KMS-11 (cell line): ENCODE measurements around the gene FBXO8.

Experiments
- H2AFZ ChIP-seq: fragments of 200-600 bp; sonication (generic); 2 replicates; pipeline ENCODE4 v1.6.1; 2016; ENCODE audit warnings: antibody characterized with exemption, mixed run types, low read depth
- H3K27ac ChIP-seq: fragments of 200-600 bp; sonication (generic); 2 replicates; pipeline ENCODE4 v1.6.1; 2016; ENCODE audit warnings: mild to moderate bottlenecking, mixed run types
- H3K27me3 ChIP-seq: fragments of 200-600 bp; sonication (generic); 2 replicates; pipeline ENCODE4 v1.6.1; 2017; ENCODE audit warnings: mild to moderate bottlenecking, low read depth, mixed run types, moderate library complexity; ENCODE audit not compliant: insufficient read depth
- H3K36me3 ChIP-seq: fragments of 200-600 bp; sonication (generic); 2 replicates; pipeline ENCODE4 v1.6.1; 2017; ENCODE audit warnings: mild to moderate bottlenecking, mixed run types; ENCODE audit not compliant: insufficient read depth
- H3K4me1 ChIP-seq: fragments of 200-600 bp; sonication (generic); 2 replicates; pipeline ENCODE4 v1.6.1; 2016; ENCODE audit warnings: mild to moderate bottlenecking, low read depth, mixed run types; ENCODE audit not compliant: poor library complexity, severe bottlenecking
- H3K4me2 ChIP-seq: fragments of 200-600 bp; sonication (generic); 2 replicates; pipeline ENCODE4 v1.7.0; 2016; ENCODE audit warnings: mild to moderate bottlenecking, mixed run types
- H3K4me3 ChIP-seq: fragments of 200-600 bp; sonication (generic); IDR thresholded peaks from 2 replicates; pipeline ENCODE4 v1.6.1; 2017; ENCODE audit warnings: low read depth, low read length, mixed read lengths; ENCODE audit not compliant: insufficient read depth
- H3K79me2 ChIP-seq: fragments of 200-600 bp; sonication (generic); 2 replicates; pipeline ENCODE4 v1.6.1; 2016; ENCODE audit warnings: low read depth, mixed run types; ENCODE audit not compliant: insufficient read depth
- H3K9ac ChIP-seq: fragments of 200-600 bp; sonication (generic); 2 replicates; pipeline ENCODE4 v1.6.1; 2016; ENCODE audit warnings: mild to moderate bottlenecking, mixed run types
- H4K20me1 ChIP-seq: fragments of 200-600 bp; sonication (generic); 2 replicates; pipeline ENCODE4 v1.6.1; 2016; ENCODE audit warnings: mild to moderate bottlenecking, mixed run types; ENCODE audit not compliant: insufficient read depth
- TF ChIP-seq, protein P1 (sequence below): fragments of 200-600 bp; sonication (generic); conservative IDR thresholded peaks from 2 replicates; pipeline ENCODE4 v1.6.1; 2017; ENCODE audit warnings: low read depth, mild to moderate bottlenecking, antibody characterized with exemption, low read length, moderate library complexity, mixed read lengths

The FBXO8 gene

DNA sequence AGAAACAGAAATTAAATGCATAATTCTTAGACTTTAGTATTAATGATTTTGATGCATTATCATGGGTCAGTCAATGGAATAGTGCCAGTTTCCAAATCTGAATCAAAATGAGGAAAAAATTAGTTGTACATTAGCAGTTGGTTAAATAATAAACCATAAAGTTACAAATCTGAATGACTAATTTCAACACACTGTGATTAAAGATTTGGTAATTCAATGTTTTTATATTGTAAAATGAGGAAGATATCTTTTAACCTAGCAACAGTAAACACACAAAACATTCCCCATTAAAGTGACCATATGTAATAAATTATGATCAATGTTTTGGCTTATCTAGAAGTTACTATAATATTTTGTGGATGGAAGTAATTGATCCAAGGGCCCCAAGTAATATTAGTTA is 1.6 kb downstream of the FBXO8 start:
- Histone ChIP-seq H3K4me3 (no peak overlapping the region), H3K4me1 (peaks cover 47% of the 10 kb centered on the region), H3K36me3 (no peaks in the 10 kb centered on the region), H4K20me1 (no peaks in the 10 kb centered on the region), H3K79me2 (peaks cover 55% of the 10 kb centered on the region), H3K9ac (no peak overlapping the region), H3K4me2 (peak overlapping the region; percentile 84), H3K27ac (peak overlapping the region; percentile 93; the same call in 1 of the 2 replicates), H3K27me3 (no peaks in the 10 kb centered on the region), H2AFZ (peak overlapping the region; percentile 98; the same call in 1 of the 2 replicates)
- TF ChIP-seq, protein P1, sequence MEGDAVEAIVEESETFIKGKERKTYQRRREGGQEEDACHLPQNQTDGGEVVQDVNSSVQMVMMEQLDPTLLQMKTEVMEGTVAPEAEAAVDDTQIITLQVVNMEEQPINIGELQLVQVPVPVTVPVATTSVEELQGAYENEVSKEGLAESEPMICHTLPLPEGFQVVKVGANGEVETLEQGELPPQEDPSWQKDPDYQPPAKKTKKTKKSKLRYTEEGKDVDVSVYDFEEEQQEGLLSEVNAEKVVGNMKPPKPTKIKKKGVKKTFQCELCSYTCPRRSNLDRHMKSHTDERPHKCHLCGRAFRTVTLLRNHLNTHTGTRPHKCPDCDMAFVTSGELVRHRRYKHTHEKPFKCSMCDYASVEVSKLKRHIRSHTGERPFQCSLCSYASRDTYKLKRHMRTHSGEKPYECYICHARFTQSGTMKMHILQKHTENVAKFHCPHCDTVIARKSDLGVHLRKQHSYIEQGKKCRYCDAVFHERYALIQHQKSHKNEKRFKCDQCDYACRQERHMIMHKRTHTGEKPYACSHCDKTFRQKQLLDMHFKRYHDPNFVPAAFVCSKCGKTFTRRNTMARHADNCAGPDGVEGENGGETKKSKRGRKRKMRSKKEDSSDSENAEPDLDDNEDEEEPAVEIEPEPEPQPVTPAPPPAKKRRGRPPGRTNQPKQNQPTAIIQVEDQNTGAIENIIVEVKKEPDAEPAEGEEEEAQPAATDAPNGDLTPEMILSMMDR = no peak

DNA sequence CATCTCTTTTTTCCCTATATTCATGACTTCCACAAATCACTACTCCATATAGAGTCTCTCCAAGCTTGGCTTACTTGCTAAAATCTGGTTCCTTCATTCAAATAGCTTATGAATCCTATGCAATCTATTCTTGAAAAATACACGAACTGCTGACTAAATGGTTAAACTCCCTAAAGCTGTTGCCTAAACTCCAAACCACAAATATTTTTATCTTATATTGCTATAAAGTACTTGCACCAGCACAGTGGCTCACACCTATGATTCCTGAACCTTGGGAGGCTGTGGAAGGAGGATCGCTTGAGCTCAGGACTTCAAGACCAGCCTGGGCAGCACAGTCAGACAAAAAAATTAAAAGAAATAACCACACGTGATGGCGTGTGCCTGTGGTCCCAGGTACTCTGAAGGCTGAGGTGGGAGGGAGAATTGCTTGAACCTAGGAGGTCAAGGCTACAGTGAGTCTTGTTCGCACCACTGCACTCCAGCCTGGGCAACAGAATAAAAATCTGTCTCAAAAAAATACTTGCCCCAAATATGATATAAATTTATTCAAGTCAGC is 2.2 kb downstream of the FBXO8 start:
- Histone ChIP-seq H3K36me3 (no peaks in the 10 kb centered on the region), H4K20me1 (no peaks in the 10 kb centered on the region), H3K27me3 (no peaks in the 10 kb centered on the region), H2AFZ (no peak overlapping the region), H3K27ac (no peak overlapping the region), H3K4me2 (no peak overlapping the region), H3K4me3 (no peak overlapping the region), H3K4me1 (peaks cover 47% of the 10 kb centered on the region), H3K9ac (no peak overlapping the region), H3K79me2 (peaks cover 48% of the 10 kb centered on the region)
- TF ChIP-seq, protein P1 = no peak

DNA sequence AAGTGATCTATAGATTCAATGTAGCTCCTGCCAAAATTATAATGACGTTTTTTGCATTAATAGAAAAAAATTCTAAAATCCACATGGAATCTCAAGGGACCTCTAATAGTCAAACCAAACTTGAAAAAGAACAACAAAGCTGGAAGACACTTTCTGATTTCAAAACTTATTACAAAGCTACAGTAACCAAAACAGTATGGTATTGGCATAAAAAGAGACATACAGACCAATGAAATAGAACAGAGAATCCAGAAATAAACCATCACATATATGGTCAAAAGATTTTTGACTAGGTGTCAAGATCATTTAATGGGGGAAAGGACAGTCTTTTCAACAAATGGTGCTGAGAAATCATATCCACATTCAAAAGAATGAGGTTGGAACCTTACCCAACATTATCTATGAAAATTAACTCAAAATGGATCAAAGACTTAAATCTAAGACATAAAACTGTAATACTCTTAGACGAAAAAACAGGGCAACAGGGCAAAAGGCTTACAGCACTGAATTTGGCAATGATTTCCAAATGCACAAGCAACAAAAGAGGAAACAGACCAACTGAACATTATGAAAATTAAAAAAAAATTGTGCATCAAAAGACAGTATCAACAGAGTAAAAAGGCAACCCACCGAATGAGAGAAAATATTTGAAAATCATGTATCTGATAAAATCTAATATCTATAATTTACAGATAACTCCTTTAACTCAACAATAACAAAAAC is 3.9 kb downstream of the FBXO8 start:
- Histone ChIP-seq H3K4me2 (no peak overlapping the region), H3K36me3 (no peaks in the 10 kb centered on the region), H2AFZ (no peak overlapping the region), H4K20me1 (no peaks in the 10 kb centered on the region), H3K4me1 (peaks cover 35% of the 10 kb centered on the region), H3K4me3 (no peak overlapping the region), H3K27ac (no peak overlapping the region), H3K9ac (no peak overlapping the region), H3K27me3 (no peaks in the 10 kb centered on the region), H3K79me2 (peaks cover 32% of the 10 kb centered on the region)
- TF ChIP-seq, protein P1 = no peak

DNA sequence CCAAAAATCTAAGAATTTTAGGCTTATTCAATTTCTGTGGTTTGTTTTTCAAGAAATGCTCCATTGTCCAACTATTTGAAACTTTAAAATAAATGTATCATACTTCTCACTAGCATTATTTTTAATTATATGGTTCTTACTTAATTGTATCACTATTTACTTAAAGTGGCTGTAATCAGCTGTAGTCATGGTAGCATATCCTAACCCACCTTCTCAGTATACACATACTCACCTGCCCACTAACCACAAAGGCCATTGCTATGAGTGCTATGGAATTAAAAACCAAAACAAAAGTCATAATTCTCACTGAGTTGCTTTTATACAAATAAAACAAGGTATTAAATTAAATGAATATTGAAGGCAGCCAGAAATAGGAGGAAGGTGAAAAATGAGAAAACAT is 5.0 kb downstream of the FBXO8 start:
- Histone ChIP-seq H3K4me1 (peaks cover 34% of the 10 kb centered on the region), H3K27me3 (no peaks in the 10 kb centered on the region), H3K9ac (no peak overlapping the region), H4K20me1 (no peaks in the 10 kb centered on the region), H3K27ac (no peak overlapping the region), H3K4me3 (no peak overlapping the region), H2AFZ (no peak overlapping the region), H3K36me3 (no peaks in the 10 kb centered on the region), H3K4me2 (no peak overlapping the region), H3K79me2 (peaks cover 30% of the 10 kb centered on the region; the same call in 1 of the 2 replicates)
- TF ChIP-seq, protein P1 = no peak
